Duodenal mucosa (tissue), 2 donors: Measurements from ENCODE around the gene UBE2D4.

Experiments
- H3K27ac ChIP-seq: one replicate; pipeline ENCODE4 v1.7.0; 2013; ENCODE audit warnings: low read depth, low read length
- H3K27me3 ChIP-seq, 2 donors: one replicate each; pipeline ENCODE4 v1.7.0; 2013; ENCODE audit warnings: low read length in 2 of 2, control low read depth in 1 of 2; ENCODE audit not compliant: insufficient read depth in 2 of 2, control insufficient read depth in 1 of 2
- H3K36me3 ChIP-seq, 2 donors: one replicate each; pipeline ENCODE4 v1.7.0; 2013; ENCODE audit warnings: low read length in 2 of 2, control low read depth in 1 of 2; ENCODE audit not compliant: insufficient read depth in 2 of 2, control insufficient read depth in 1 of 2
- H3K4me1 ChIP-seq, 2 donors: one replicate each; pipeline ENCODE4 v1.7.0; 2013; ENCODE audit warnings: low read length in 2 of 2, control low read depth in 1 of 2; ENCODE audit not compliant: insufficient read depth in 2 of 2, control insufficient read depth in 1 of 2
- H3K4me3 ChIP-seq, 2 donors: one replicate each; pipeline ENCODE4 v1.7.0; 2013; ENCODE audit warnings: low read length in 2 of 2, low read depth in 1 of 2
- H3K9ac ChIP-seq, 2 donors: one replicate each; pipeline ENCODE4 v1.7.0; 2013; ENCODE audit warnings: low read length in 2 of 2, low read depth in 1 of 2
- H3K9me3 ChIP-seq, 2 donors: one replicate each; pipeline ENCODE4 v1.7.0; 2013; ENCODE audit warnings: low read length in 2 of 2, control low read depth in 1 of 2; ENCODE audit not compliant: control insufficient read depth in 1 of 2

UBE2D4 gene

GRCh38 chr7:43938892-43939482 is 12.8 kb downstream of the UBE2D4 start:
- Histone ChIP-seq H3K4me1 (peaks cover 15 to 29% of the 10 kb centered on the region in 2 donors), H3K9ac (no peak overlapping the region), H3K36me3 (no peaks in the 10 kb centered on the region), H3K27me3 (no peaks in the 10 kb centered on the region), H3K27ac (no peak overlapping the region), H3K9me3 (no peaks in the 10 kb centered on the region), H3K4me3 (no peak overlapping the region)

DNA sequence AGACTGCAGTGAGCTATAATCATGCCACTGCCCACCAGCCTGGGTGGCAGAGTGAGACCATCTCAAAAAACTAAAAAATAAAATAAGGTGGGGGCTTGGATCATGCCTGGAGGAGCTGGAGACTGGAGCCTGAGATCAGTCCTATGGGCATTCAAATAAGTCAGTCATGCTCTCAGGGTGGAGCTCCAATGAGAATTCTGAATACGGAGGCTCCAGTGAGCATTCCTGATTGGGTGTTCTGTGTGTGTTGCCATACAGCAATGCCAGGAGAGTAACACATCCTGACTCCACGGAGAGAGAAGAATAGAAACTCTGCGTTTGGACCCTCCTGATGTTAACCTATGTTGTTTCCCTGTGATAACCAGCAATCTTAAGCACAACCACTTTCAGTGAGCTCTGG is 16.0 kb downstream of the UBE2D4 start:
- Histone ChIP-seq H3K4me1 (peaks cover 11 to 24% of the 10 kb centered on the region in 2 donors), H3K4me3 (no peak overlapping the region), H3K9ac (no peak overlapping the region), H3K27me3 (no peaks in the 10 kb centered on the region), H3K36me3 (no peaks in the 10 kb centered on the region), H3K9me3 (no peaks in the 10 kb centered on the region), H3K27ac (no peak overlapping the region)

DNA sequence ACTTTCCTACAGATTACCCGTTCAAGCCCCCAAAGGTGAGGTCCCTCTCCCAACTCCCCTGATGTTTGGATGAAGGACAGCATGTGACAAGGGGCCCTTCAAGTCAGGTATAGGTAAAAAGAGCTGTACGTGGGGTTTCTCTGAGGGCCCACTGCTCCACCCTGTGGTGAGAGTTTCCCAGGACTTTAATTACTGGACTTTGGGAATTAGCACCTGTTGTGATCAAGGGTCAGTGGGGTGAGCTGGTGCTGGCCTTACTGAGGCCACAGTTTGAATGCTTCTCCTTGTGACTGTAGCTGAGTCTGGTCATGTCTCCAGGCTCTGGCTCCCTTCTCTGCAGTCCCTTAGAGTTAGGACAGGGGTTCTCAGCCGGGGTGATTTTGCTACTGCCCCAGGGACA is 16.8 kb downstream of the UBE2D4 start:
- H3K27ac ChIP-seq, result no peak overlapping the region
- H3K4me1 ChIP-seq, result peaks cover 11 to 19% of the 10 kb centered on the region in 2 donors
- no peaks in the 10 kb centered on the region for H3K9me3 ChIP-seq
- no peaks in the 10 kb centered on the region for H3K36me3 ChIP-seq
- no peak overlapping the region for H3K9ac ChIP-seq
- no peaks in the 10 kb centered on the region for H3K27me3 ChIP-seq
- H3K4me3 ChIP-seq, result peak overlapping the region in 1 of 2 donors; percentile 19

DNA sequence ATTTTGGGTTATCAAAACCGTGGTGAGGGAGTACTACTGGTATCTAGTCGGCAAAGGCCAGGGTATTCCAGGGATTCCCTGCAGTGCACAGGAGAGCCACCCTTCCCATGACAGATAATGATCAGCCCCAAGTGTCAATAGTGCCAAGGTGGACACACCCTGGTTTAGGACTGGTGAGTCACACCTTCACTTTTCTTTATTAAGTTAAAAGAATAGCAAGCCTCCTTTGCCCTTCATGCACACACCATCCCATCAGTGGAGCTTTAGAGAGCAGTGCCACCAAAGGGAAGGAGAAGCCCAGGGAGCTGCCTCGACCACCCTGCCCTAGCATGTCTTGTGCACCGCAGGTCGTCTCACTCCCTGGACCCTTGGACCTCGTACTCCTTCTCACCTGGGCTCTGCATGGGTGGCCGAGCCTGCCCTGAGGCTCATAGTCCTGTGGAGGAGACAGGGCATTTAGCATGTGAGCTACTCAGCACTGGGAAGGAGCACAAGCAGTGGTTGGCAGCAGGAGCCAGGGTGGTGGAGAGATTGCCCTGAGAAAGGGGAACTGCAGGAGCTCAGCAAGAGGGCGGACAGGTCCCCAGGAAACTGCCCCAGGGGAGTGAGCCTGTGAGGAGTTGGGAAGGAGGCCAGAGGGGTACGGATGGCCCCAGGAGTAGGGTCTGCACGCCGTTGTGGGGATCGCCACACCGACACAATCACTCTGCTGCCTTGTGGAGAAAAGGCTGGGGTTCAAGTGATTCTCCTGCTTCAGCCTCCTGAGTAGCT is 17.4 kb downstream of the UBE2D4 start:
- Histone ChIP-seq H3K27me3 (no peaks in the 10 kb centered on the region), H3K4me1 (peaks cover 11 to 19% of the 10 kb centered on the region in 2 donors), H3K27ac (no peak overlapping the region), H3K9me3 (no peaks in the 10 kb centered on the region), H3K4me3 (peak overlapping the region in 1 of 2 donors; percentile 19), H3K9ac (no peak overlapping the region), H3K36me3 (no peaks in the 10 kb centered on the region)

DNA sequence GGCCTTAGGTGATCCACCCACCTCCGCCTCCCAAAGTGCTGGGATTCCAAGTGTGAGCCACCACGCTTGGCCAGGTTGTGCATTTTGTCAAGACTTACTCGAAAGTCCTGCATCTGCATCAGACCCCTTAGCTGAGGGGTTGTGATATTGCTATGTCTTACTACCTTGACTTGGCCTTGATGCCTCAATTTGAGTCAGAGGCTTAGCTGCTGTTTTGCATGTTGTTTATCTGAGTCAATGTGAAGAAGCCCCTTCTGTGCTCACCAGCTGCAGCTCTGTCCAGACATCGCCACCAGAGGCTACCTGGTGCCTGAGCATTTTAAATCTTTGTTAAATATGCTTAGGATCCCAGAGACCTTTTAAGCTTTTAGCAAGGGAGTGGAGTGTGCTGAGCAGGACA is 18.1 kb downstream of the UBE2D4 start:
- H3K27me3 ChIP-seq, result no peaks in the 10 kb centered on the region
- H3K9me3 ChIP-seq, result no peaks in the 10 kb centered on the region

DNA sequence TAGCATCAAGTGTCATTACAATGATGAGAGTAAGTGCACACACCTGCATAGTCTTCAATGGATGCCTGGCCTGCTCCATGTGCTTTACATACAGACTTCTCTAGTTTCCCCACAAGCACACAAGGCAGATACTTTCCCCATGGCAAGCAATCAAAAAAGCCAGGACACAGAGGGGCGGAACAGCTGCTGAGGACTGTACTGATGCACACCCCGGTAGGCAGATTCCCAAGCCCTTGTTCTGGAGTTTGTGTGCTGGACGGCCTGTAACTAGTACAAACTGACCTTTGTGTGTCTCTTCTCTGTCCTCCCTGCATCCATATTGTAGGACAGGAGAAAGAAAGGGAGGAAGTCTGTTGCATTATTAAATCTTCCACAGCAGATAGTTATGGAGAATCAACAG is 25.8 kb downstream of the UBE2D4 start:
- H3K27me3 ChIP-seq, result no peaks in the 10 kb centered on the region
- peaks cover 9 to 35% of the 10 kb centered on the region in 2 donors for H3K36me3 ChIP-seq
- no peak overlapping the region for H3K4me3 ChIP-seq
- H3K9me3 ChIP-seq, result no peaks in the 10 kb centered on the region
- no peak overlapping the region for H3K9ac ChIP-seq
- no peaks in the 10 kb centered on the region for H3K4me1 ChIP-seq
- no peak overlapping the region for H3K27ac ChIP-seq

More for the DNA sequence above, 18.1 kb downstream of the UBE2D4 start:
- no peak overlapping the region for H3K27ac ChIP-seq
- peaks cover 11 to 19% of the 10 kb centered on the region in 2 donors for H3K4me1 ChIP-seq
- H3K9ac ChIP-seq, result no peak overlapping the region
- no peak overlapping the region for H3K4me3 ChIP-seq
- peaks cover 0 to under 1% of the 10 kb centered on the region in 2 donors for H3K36me3 ChIP-seq

GRCh38 chr7:43953071-43953470 is 26.8 kb downstream of the UBE2D4 start:
- Histone ChIP-seq H3K9me3 (no peaks in the 10 kb centered on the region), H3K36me3 (peaks cover 9 to 35% of the 10 kb centered on the region in 2 donors), H3K27me3 (no peaks in the 10 kb centered on the region), H3K4me3 (no peak overlapping the region), H3K4me1 (no peaks in the 10 kb centered on the region), H3K9ac (no peak overlapping the region), H3K27ac (no peak overlapping the region)

DNA sequence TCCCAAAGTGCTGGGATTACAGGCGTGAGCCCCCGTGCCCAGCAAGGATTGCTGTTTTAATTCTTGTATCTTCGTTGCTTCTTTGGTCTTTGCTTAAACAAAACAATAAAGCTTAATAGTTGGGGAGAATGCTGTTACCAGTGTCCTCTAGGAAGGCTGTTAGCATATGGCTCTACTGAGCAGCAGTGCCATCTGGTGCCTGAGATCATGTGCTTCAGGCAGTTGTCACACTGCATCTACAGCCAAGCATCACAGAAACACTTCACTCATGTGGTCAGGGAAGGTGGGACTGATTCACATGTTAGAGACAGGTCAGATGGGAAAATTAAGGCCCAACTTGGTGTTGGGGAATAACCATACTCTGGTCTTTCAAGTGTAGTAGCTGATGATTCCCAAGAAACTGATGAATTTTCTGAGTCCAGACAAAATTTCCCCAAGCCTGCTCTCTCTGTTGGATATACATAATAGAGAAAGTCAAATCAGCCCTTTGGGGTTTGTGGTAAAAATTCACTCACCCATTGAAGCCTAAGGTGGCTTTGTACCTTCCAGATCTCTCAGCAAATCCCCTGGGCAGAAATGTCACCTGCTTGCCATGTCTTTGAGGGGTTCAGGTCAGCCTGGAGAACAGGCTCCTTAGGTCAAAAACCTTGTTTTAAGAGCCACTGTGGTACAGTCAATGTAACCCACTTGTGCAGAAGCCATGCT is 28.4 kb downstream of the UBE2D4 start:
- Histone ChIP-seq H3K36me3 (peaks cover 9 to 32% of the 10 kb centered on the region in 2 donors), H3K9ac (no peak overlapping the region), H3K4me1 (no peaks in the 10 kb centered on the region), H3K27ac (no peak overlapping the region), H3K4me3 (no peak overlapping the region), H3K9me3 (no peaks in the 10 kb centered on the region), H3K27me3 (no peaks in the 10 kb centered on the region)

- no peak overlapping the region for H3K27ac ChIP-seq
- H3K4me1 ChIP-seq, result no peaks in the 10 kb centered on the region
- no peak overlapping the region for H3K4me3 ChIP-seq
- no peaks in the 10 kb centered on the region for H3K9me3 ChIP-seq
- no peak overlapping the region for H3K9ac ChIP-seq
- H3K27me3 ChIP-seq, result no peaks in the 10 kb centered on the region
- H3K36me3 ChIP-seq, result peaks cover 0 to 21% of the 10 kb centered on the region in 2 donors
Observed at GRCh38 chr7:43956027-43956426, 29.8 kb downstream of the UBE2D4 start.

DNA sequence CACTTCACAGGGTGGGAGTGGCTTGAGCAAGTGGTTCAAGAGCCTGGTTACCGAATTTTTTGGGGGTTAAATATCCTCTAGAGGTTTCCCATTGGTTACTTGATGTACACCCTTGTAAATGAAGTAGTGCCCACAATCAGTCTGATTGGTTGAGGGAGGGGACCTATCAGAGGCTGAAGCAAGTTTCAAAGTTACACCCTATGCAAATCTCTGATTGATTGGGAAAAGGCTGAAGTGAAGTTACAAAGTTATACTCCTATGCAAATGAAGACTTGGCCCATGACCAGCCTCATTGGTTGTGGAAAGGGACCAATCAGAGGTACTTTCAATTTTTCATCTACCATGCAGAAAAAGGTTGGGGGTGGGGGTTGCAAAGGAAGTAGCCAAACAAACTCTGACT is 34.7 kb downstream of the UBE2D4 start:
- Histone ChIP-seq H3K27ac (no peak overlapping the region), H3K9me3 (no peaks in the 10 kb centered on the region), H3K4me1 (no peaks in the 10 kb centered on the region), H3K36me3 (no peaks in the 10 kb centered on the region), H3K9ac (no peak overlapping the region), H3K4me3 (no peak overlapping the region), H3K27me3 (no peaks in the 10 kb centered on the region)
